NB4 (cell line): ENCODE measurements around the gene A2M.

Source experiments
- POLR2A ChIP-seq: IDR thresholded peaks from 2 replicates; pipeline ENCODE4 v1.6.1; 2011; ENCODE audit warnings: mild to moderate bottlenecking; ENCODE audit not compliant: insufficient read length; ENCODE audit errors: extremely low read depth
- TF ChIP-seq, protein P1 (sequence below): IDR thresholded peaks from one replicate; pipeline ENCODE4 v1.5.1; 2012; ENCODE audit warnings: low read depth, low read length

DNA sequence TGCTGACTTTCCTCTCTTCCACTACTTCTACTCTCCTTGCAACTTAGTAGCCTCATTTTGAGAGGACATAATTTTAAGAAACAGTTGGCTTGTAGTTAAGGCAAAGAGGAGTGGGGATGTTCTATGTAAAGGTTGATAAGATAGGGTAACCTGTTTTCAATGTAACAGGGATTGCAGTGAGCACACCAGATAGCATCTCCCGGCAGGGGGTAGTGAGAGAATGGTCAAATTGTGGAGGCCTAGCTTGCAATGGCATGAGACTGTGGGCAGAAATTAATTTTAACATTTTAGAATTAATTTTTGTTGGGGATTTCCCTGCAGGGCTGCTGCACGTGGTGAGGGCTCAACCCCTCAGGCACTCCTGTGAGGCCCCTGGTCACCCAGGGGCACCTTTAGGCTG is 84.9 kb downstream of the A2M start:
- TF ChIP-seq, protein P1, sequence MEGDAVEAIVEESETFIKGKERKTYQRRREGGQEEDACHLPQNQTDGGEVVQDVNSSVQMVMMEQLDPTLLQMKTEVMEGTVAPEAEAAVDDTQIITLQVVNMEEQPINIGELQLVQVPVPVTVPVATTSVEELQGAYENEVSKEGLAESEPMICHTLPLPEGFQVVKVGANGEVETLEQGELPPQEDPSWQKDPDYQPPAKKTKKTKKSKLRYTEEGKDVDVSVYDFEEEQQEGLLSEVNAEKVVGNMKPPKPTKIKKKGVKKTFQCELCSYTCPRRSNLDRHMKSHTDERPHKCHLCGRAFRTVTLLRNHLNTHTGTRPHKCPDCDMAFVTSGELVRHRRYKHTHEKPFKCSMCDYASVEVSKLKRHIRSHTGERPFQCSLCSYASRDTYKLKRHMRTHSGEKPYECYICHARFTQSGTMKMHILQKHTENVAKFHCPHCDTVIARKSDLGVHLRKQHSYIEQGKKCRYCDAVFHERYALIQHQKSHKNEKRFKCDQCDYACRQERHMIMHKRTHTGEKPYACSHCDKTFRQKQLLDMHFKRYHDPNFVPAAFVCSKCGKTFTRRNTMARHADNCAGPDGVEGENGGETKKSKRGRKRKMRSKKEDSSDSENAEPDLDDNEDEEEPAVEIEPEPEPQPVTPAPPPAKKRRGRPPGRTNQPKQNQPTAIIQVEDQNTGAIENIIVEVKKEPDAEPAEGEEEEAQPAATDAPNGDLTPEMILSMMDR: no peak
- TF ChIP-seq POLR2A: no peak
